HG02943 (cell line): Measurements from ENCODE around the gene CPN2.

Source experiments
- ATAC-seq: cut with Tn5 transposase; IDR thresholded peaks from one replicate; pipeline ENCODE4 v1.9.1; 2021; ENCODE audit warnings: mild to moderate bottlenecking, low read depth, moderate library complexity; ENCODE audit not compliant: unreplicated experiment

The CPN2 gene

GRCh38 chr3:194330579-194330978 is 20.5 kb downstream of the CPN2 start:
- ATAC-seq, result no peak

- no peak for ATAC-seq
Measured at GRCh38 chr3:194330160-194330559, 21.0 kb downstream of the CPN2 start.

GRCh38 chr3:194329583-194329965 is 21.6 kb downstream of the CPN2 start:
- ATAC-seq, result no peak

- no peak for ATAC-seq
Measured at GRCh38 chr3:194328942-194329582, 22.1 kb downstream of the CPN2 start.

GRCh38 chr3:194328053-194328657 is 23.0 kb downstream of the CPN2 start:
- no peak for ATAC-seq

- no peak for ATAC-seq
Measured at GRCh38 chr3:194327218-194328052, 23.7 kb downstream of the CPN2 start.

GRCh38 chr3:194326968-194327217 is 24.2 kb downstream of the CPN2 start:
- ATAC-seq, result no peak

- no peak for ATAC-seq
Measured at GRCh38 chr3:194326192-194326967, 24.7 kb downstream of the CPN2 start.

GRCh38 chr3:194325424-194326153 is 25.5 kb downstream of the CPN2 start:
- ATAC-seq, result no peak

- ATAC-seq, result no peak
Measured at GRCh38 chr3:194324823-194325327, 26.3 kb downstream of the CPN2 start.

- ATAC-seq, result no peak
Measured at GRCh38 chr3:194323785-194324735, 27.1 kb downstream of the CPN2 start.

GRCh38 chr3:194322678-194323211 is 28.4 kb downstream of the CPN2 start:
- no peak for ATAC-seq

- ATAC-seq, result no peak
Measured at GRCh38 chr3:194321693-194322640, 29.2 kb downstream of the CPN2 start.

GRCh38 chr3:194320744-194321243 is 30.3 kb downstream of the CPN2 start:
- ATAC-seq, result no peak

- no peak for ATAC-seq
Measured at GRCh38 chr3:194320100-194320499, 31.0 kb downstream of the CPN2 start.

GRCh38 chr3:194318511-194319161 is 32.5 kb downstream of the CPN2 start:
- ATAC-seq, result no peak

GRCh38 chr3:194316918-194317317 is 34.2 kb downstream of the CPN2 start:
- no peak for ATAC-seq
